PC-3 (cell line): ENCODE results near the gene DNAH3.

Source experiments
- CTCF ChIP-seq: fragments of 300-600 bp; sonication (generic); conservative IDR thresholded peaks from 2 replicates; pipeline ENCODE4 v1.5.1; 2017; ENCODE audit warnings: antibody characterized with exemption, low read depth, mild to moderate bottlenecking, low read length
- EZH2 ChIP-seq: fragments of 300-600 bp; sonication (generic); IDR thresholded peaks from one replicate; pipeline ENCODE4 v1.6.1; 2017; ENCODE audit warnings: antibody characterized with exemption, mild to moderate bottlenecking, low read length; ENCODE audit not compliant: unreplicated experiment
- EZH2phosphoT487 ChIP-seq: fragments of 300-600 bp; sonication (generic); IDR thresholded peaks from 2 replicates; pipeline ENCODE4 v1.6.1; 2018; ENCODE audit warnings: mild to moderate bottlenecking, antibody characterized with exemption, low read length, borderline replicate concordance

GRCh38 chr16:21126518-21126917 is 24.1 kb downstream of the DNAH3 start:
- no peak for TF ChIP-seq EZH2phosphoT487
- TF ChIP-seq CTCF = no peak
- no peak for TF ChIP-seq EZH2
